GM23248 (cell line): ENCODE data around the gene MTFMT.
"Not testable (repeated sequence)": the region's sequence is repeated elsewhere in the genome, so short reads cannot be mapped to it uniquely, and the experiment has no call there.

Experiments
- EZH2 ChIP-seq: fragments of 200-600 bp; sonication (generic); IDR thresholded peaks from 2 replicates; pipeline ENCODE4 v1.6.1; 2018; ENCODE audit warnings: antibody characterized with exemption, mild to moderate bottlenecking; ENCODE audit not compliant: insufficient read depth, poor library complexity, severe bottlenecking
- EZH2phosphoT487 ChIP-seq: fragments of 200-600 bp; sonication (generic); IDR thresholded peaks from 2 replicates; pipeline ENCODE4 v1.6.1; 2018; ENCODE audit warnings: antibody characterized with exemption, moderate library complexity, mild to moderate bottlenecking, low read depth; ENCODE audit not compliant: insufficient read depth

- not testable (repeated sequence) for TF ChIP-seq EZH2, EZH2phosphoT487
Measured at GRCh38 chr15:65011198-65011597, 18.2 kb downstream of the MTFMT start.
